Ovary (tissue), 3 donors: ENCODE data around the gene BBS9.

ENCODE experiments used
- CTCF ChIP-seq, 3 donors: fragments of 450-650 bp in 2 of 3; fragments of 200-600 bp in 1 of 3; IDR thresholded peaks; one replicate each; pipeline versions ENCODE4 v1.5.1 to v1.8.0; 2016 to 2022; ENCODE audit warnings: antibody characterized with exemption in 3 of 3, mild to moderate bottlenecking in 1 of 3
- EP300 ChIP-seq: sonication (generic); formaldehyde crosslinking; IDR thresholded peaks from one replicate; pipeline ENCODE4 v1.6.1; 2017; ENCODE audit warnings: antibody characterized with exemption
- POLR2A ChIP-seq: fragments of 450-650 bp; IDR thresholded peaks from one replicate; pipeline ENCODE4 v1.6.1; 2017; ENCODE audit warnings: antibody characterized with exemption, mild to moderate bottlenecking, moderate library complexity
- donor health status: DM: no; HTN: no; CAD: no.

GRCh38 chr7:33646166-33646565, 516.8 kb downstream of the BBS9 start:
- TF ChIP-seq CTCF (IDR thresholded peaks at IDR 0.05) (no peak), POLR2A (no peak), EP300 (no peak)
